HepG2 (cell line): ENCODE results near the gene KATNBL1. TPM values are rescaled to one million over a fixed set of nuclear protein-coding genes. Genes with fewer than 3 reads are reported as not detected.
"Not testable (repeated sequence)": the region's sequence is repeated elsewhere in the genome, so short reads cannot be mapped to it uniquely, and the experiment has no call there.

Experiments
- ATAC-seq: fragments of 200-7000 bp; cut with Tn5 transposase; 3 replicates; pipeline ENCODE4 v1.9.1; 2020; ENCODE audit warnings: mild to moderate bottlenecking, moderate library complexity
- BruUV-seq: library from RNA; stranded (reverse); fragments of 400-500 nt; replicated peaks from 2 replicates; lab custom pipeline; 2021; lab: Mats Ljungman, UMichigan
- CTCF ChIA-PET: fragments of 300-600 bp; formaldehyde crosslinking; extraction: SDS; loops from one replicate; lab custom pipeline; 2021; ENCODE audit warnings: low total read pairs, inconsistent platforms, low intra/inter-chr PET ratio; lab: Yijun Ruan, JAX
- POLR2A ChIA-PET: fragments of 350-600 bp; sonication (Branson Sonifier 250); formaldehyde crosslinking; loops from one replicate; lab custom pipeline; 2020; ENCODE audit warnings: antibody characterized with exemption, inconsistent platforms; lab: Yijun Ruan, JAX
- DNase-seq: peaks from one replicate; pipeline ENCODE4 v3.0.0-alpha.2; 2015; ENCODE audit warnings: low spot score
- FAIRE-seq: peaks from 3 replicates; lab custom pipeline; 2011; peaks lifted over from hg19 to GRCh38; lab: Jason Lieb, UNC
- H2AFZ ChIP-seq: one replicate; pipeline ENCODE4 v1.6.1; 2011; ENCODE audit warnings: low read length, inconsistent platforms
- H3K27ac ChIP-seq: fragments of 300-600 bp; 3 replicates; pipeline ENCODE4 v1.8.0; 2011; ENCODE audit warnings: mixed run types, mild to moderate bottlenecking, mixed read lengths, low read length, inconsistent platforms; ENCODE audit not compliant: insufficient read depth; ENCODE audit errors: extremely low read length
- H3K27me3 ChIP-seq, 2 experiments: fragments of 200-600 bp in 1 of 2; 2 replicates in 1 of 2; 3 replicates in 1 of 2; pipeline versions ENCODE4 v1.6.0 to v1.8.0; 2011; ENCODE audit warnings: low read length in 2 of 2, mild to moderate bottlenecking in 2 of 2, moderate library complexity in 2 of 2, inconsistent platforms in 1 of 2; ENCODE audit not compliant: insufficient read depth in 2 of 2, control insufficient read depth in 1 of 2
- H3K36me3 ChIP-seq, 2 experiments: fragments of 200-600 bp in 1 of 2; replicated peaks in 1 of 2; 2 replicates in 1 of 2; 3 replicates in 1 of 2; pipeline versions ENCODE4 v1.5.1 to v1.8.0; 2011; ENCODE audit warnings: low read length in 2 of 2, inconsistent platforms in 1 of 2; ENCODE audit not compliant: insufficient read depth in 2 of 2, control insufficient read depth in 1 of 2
- H3K4me1 ChIP-seq: 2 replicates; pipeline ENCODE4 v1.5.1; 2012; ENCODE audit warnings: low read length, inconsistent platforms; ENCODE audit not compliant: insufficient read depth
- H3K4me2 ChIP-seq: 2 replicates; pipeline ENCODE4 v1.6.0; 2011; ENCODE audit warnings: low read depth, low read length, inconsistent platforms
- H3K4me3 ChIP-seq, 3 experiments: fragments of 200-600 bp in 1 of 3; sonication (generic), shearing (Covaris generic) in 1 of 3; replicated peaks in 1 of 3; 2 replicates each; pipeline ENCODE4 v1.5.1; 2011 to 2016; ENCODE audit warnings: low read length in 3 of 3, inconsistent platforms in 2 of 3, low read depth in 2 of 3, mild to moderate bottlenecking in 2 of 3, control low read depth in 1 of 3, mixed read lengths in 1 of 3; ENCODE audit not compliant: insufficient read depth in 1 of 3
- H3K79me2 ChIP-seq: one replicate; pipeline ENCODE4 v1.6.1; 2011; ENCODE audit warnings: low read length, inconsistent platforms; ENCODE audit not compliant: insufficient read depth
- H3K9ac ChIP-seq: 2 replicates; pipeline ENCODE4 v1.6.0; 2011; ENCODE audit warnings: mild to moderate bottlenecking, low read depth, low read length, inconsistent platforms; ENCODE audit not compliant: insufficient read depth
- H3K9me3 ChIP-seq: 2 replicates; pipeline ENCODE4 v1.5.1; 2012; ENCODE audit warnings: mild to moderate bottlenecking, low read length
- H4K20me1 ChIP-seq: 2 replicates; pipeline ENCODE4 v1.6.0; 2011; ENCODE audit warnings: inconsistent platforms, mild to moderate bottlenecking, low read length, moderate library complexity; ENCODE audit not compliant: insufficient read depth
- ASH2L ChIP-seq: fragments of 300-600, 200-600 bp; sonication (generic); IDR thresholded peaks from 2 replicates; pipeline ENCODE4 v1.7.0; 2017; ENCODE audit warnings: low read depth, mild to moderate bottlenecking, moderate library complexity, mixed read lengths, low read length; ENCODE audit not compliant: insufficient read length
- ETV6 ChIP-seq: sonication (generic); formaldehyde crosslinking; conservative IDR thresholded peaks from 2 replicates; pipeline ENCODE4 v1.4.0; 2020; ENCODE audit warnings: missing genetic modification reagents
- MED13 ChIP-seq: sonication (generic); formaldehyde crosslinking; IDR thresholded peaks from 2 replicates; pipeline ENCODE4 v1.5.0; 2020; ENCODE audit warnings: missing genetic modification reagents
- MXD1 ChIP-seq: sonication (generic); formaldehyde crosslinking; IDR thresholded peaks from 2 replicates; pipeline ENCODE4 v1.4.0; 2020; ENCODE audit warnings: mild to moderate bottlenecking, missing genetic modification reagents
- NR3C1 ChIP-seq: sonication (generic); formaldehyde crosslinking; IDR thresholded peaks from 2 replicates; pipeline ENCODE4 v1.4.0; 2020; ENCODE audit warnings: missing genetic modification reagents
- TCF12 ChIP-seq, 2 experiments: fragments of 450-650 bp in 1 of 2; sonication (generic) in 1 of 2; formaldehyde crosslinking in 1 of 2; IDR thresholded peaks; 2 replicates each; pipeline versions ENCODE4 v1.6.1 to v1.8.0; 2017 to 2022; ENCODE audit warnings: antibody characterized with exemption in 1 of 2, mild to moderate bottlenecking in 1 of 2, missing genetic modification reagents in 1 of 2, moderate library complexity in 1 of 2
- YY1 ChIP-seq: IDR thresholded peaks from 2 replicates; pipeline ENCODE4 v1.6.1; 2011; ENCODE audit warnings: low read length, low read depth, moderate library complexity, mild to moderate bottlenecking; ENCODE audit not compliant: insufficient read depth, insufficient replicate concordance
- ZNF446 ChIP-seq: sonication (generic); formaldehyde crosslinking; IDR thresholded peaks from 2 replicates; pipeline ENCODE4 v1.5.0; 2020; ENCODE audit warnings: mild to moderate bottlenecking, missing genetic modification reagents
- ZNF724P ChIP-seq: sonication (generic); formaldehyde crosslinking; IDR thresholded peaks from 2 replicates; pipeline ENCODE4 v1.8.0; 2022; ENCODE audit warnings: missing genetic modification reagents, borderline replicate concordance
- WGBS: methylation state at CpG from one replicate; pipeline ENCODE4 v1.1.6; 2017; ENCODE audit warnings: low lambda C conversion rate; 5-methylcytosine and 5-hydroxymethylcytosine counted together
- in situ Hi-C: cut with HindIII; loops from 2 replicates; pipeline ENCODE4 v1.10.0; 2017; ENCODE audit warnings: low pct_unique_long_range_greater_than_20kb; ENCODE audit not compliant: extremely low pct_ligation_motif_present
- intact Hi-C: fragments of 100-400 bp; cut with micrococcal nuclease; formaldehyde crosslinking; loops from one replicate; pipeline ENCODE4 v1.10.0; 2022; ENCODE audit not compliant: unreplicated experiment
- polyA plus RNA-seq, 8 experiments: library from polyadenylated mRNA; depleted of rRNA in 3 of 8; stranded (reverse) in 7 of 8; unstranded in 1 of 8; fragments of >200 nt; fragmentation: Illumina TruSeq in 4 of 8; extraction: Trizol in 4 of 8; gene quantifications; 2 replicates each; pipeline versions ENCODE4 v1.2.1 to v1.2.3, GENCODE V29; 2011 to 2016; ENCODE audit warnings: low read depth in 4 of 8, missing spikeins in 1 of 8, mixed read lengths in 1 of 8; ENCODE audit not compliant: insufficient read depth in 1 of 8
- total RNA-seq, 5 experiments: library from RNA; depleted of rRNA; stranded (reverse); fragments of >200 nt; fragmentation: Illumina TruSeq; extraction: Trizol; gene quantifications; 2 replicates each; pipeline ENCODE4 v1.2.3, GENCODE V29; 2016; ENCODE audit warnings: low read depth in 1 of 5
- TF ChIP-seq, protein P1 (sequence below), 2 experiments: sonication (generic) in 1 of 2; formaldehyde crosslinking in 1 of 2; IDR thresholded peaks; 2 replicates each; pipeline versions ENCODE4 v1.4.0 to v1.6.1; 2018 to 2020; ENCODE audit warnings: missing genetic modification reagents in 2 of 2, borderline replicate concordance in 1 of 2, low read depth in 1 of 2, mild to moderate bottlenecking in 1 of 2, missing biosample characterization in 1 of 2
- TF ChIP-seq, protein P2 (sequence below): sonication (generic); formaldehyde crosslinking; IDR thresholded peaks from 2 replicates; pipeline ENCODE4 v1.4.0; 2020; ENCODE audit warnings: missing genetic modification reagents, borderline replicate concordance

The KATNBL1 gene
- total and polyA plus RNA-seq, 2 of the 13 experiments (the other 11 are each of a cell fraction or from before 2014, with no cell fraction given): 23.4 to 42.8 TPM

GRCh38 chr15:34203305-34203704 is 6.6 kb downstream of the KATNBL1 start:
- Histone ChIP-seq H3K4me3 (no peak overlapping the region), H3K9ac (no peak overlapping the region), H3K79me2 (peaks cover 39% of the 10 kb centered on the region), H3K4me1 (peaks cover 10% of the 10 kb centered on the region), H3K27me3 (no peaks in the 10 kb centered on the region), H3K36me3 (no peaks in the 10 kb centered on the region; a peak in 1 of 5 replicates), H3K4me2 (no peak overlapping the region), H3K9me3 (no peaks in the 10 kb centered on the region), H2AFZ (no peak overlapping the region), H4K20me1 (no peaks in the 10 kb centered on the region), H3K27ac (no peak overlapping the region)
- ChIA-PET POLR2A (interaction anchor here (0.8 kb wide), 1 partner anchor 102 kb away, joined by 3 read pairs; the partner anchor contains the start of genes EMC7 and PGBD4), CTCF (no interaction called here)
- whole genome bisulfite sequencing: 98% methylated on average over 1 of the region's 1 CpG
- in situ Hi-C loops (no loop called here), intact Hi-C loops (no loop called here)
- ATAC-seq (no peak), FAIRE-seq (no peak), DNase-seq (no peak)
- no peak for TF ChIP-seq MED13
- no peak for TF ChIP-seq TCF12 (IDR thresholded peaks at IDR 0.05)
- no peak for TF ChIP-seq TCF12 (CRISPR knock-in tag; IDR thresholded peaks at IDR 0.05)
- TF ChIP-seq, protein P1, sequence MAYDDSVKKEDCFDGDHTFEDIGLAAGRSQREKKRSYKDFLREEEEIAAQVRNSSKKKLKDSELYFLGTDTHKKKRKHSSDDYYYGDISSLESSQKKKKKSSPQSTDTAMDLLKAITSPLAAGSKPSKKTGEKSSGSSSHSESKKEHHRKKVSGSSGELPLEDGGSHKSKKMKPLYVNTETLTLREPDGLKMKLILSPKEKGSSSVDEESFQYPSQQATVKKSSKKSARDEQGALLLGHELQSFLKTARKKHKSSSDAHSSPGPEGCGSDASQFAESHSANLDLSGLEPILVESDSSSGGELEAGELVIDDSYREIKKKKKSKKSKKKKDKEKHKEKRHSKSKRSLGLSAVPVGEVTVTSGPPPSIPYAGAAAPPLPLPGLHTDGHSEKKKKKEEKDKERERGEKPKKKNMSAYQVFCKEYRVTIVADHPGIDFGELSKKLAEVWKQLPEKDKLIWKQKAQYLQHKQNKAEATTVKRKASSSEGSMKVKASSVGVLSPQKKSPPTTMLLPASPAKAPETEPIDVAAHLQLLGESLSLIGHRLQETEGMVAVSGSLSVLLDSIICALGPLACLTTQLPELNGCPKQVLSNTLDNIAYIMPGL (CRISPR knock-in tag; IDR thresholded peaks at IDR 0.05; ENCODE audit: borderline replicate concordance in 1 of 2, low read depth in 1 of 2): no peak
- no peak for TF ChIP-seq MXD1
- TF ChIP-seq ZNF724P (CRISPR knock-in tag): no peak
- no peak for TF ChIP-seq ASH2L
- TF ChIP-seq YY1: no peak
- TF ChIP-seq, protein P2, sequence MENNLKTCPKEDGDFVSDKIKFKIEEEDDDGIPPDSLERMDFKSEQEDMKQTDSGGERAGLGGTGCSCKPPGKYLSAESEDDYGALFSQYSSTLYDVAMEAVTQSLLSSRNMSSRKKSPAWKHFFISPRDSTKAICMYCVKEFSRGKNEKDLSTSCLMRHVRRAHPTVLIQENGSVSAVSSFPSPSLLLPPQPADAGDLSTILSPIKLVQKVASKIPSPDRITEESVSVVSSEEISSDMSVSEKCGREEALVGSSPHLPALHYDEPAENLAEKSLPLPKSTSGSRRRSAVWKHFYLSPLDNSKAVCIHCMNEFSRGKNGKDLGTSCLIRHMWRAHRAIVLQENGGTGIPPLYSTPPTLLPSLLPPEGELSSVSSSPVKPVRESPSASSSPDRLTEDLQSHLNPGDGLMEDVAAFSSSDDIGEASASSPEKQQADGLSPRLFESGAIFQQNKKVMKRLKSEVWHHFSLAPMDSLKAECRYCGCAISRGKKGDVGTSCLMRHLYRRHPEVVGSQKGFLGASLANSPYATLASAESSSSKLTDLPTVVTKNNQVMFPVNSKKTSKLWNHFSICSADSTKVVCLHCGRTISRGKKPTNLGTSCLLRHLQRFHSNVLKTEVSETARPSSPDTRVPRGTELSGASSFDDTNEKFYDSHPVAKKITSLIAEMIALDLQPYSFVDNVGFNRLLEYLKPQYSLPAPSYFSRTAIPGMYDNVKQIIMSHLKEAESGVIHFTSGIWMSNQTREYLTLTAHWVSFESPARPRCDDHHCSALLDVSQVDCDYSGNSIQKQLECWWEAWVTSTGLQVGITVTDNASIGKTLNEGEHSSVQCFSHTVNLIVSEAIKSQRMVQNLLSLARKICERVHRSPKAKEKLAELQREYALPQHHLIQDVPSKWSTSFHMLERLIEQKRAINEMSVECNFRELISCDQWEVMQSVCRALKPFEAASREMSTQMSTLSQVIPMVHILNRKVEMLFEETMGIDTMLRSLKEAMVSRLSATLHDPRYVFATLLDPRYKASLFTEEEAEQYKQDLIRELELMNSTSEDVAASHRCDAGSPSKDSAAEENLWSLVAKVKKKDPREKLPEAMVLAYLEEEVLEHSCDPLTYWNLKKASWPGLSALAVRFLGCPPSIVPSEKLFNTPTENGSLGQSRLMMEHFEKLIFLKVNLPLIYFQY (CRISPR knock-in tag): no peak
- TF ChIP-seq ETV6: no peak
- TF ChIP-seq NR3C1 (CRISPR knock-in tag): no peak
- TF ChIP-seq ZNF446: no peak
- BruUV-seq: no TSS peak

DNA sequence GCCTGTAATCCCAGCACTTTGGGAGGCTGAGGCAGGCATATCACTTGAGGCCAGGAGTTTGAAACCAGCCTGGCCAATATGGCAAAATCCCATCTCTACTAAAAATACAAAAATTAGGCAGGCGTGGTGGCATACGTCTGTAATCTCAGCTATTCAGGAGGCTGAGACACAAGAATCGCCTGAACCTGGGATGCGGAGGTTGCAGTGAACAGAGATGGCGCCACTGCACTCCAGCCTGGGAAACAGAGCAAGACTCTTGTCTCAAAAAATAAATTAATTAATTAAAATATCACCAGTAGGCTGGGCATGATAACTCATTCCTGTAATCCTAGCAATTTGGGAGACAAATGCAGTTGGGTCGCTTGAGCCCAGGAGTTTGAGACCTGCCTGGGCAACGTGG is 16.6 kb downstream of the KATNBL1 start:
- FAIRE-seq, H3K4me1 ChIP-seq, H3K36me3 ChIP-seq, H3K4me2 ChIP-seq, BruUV-seq, in situ Hi-C loops, DNase-seq, H3K27ac ChIP-seq, H3K9me3 ChIP-seq, H3K27me3 ChIP-seq, POLR2A ChIA-PET, H2AFZ ChIP-seq, ATAC-seq, H3K4me3 ChIP-seq, H3K9ac ChIP-seq, CTCF ChIA-PET, H4K20me1 ChIP-seq, intact Hi-C loops: not testable (repeated sequence)
- 79% methylated on average over 7 of the region's 7 CpGs for WGBS
- peaks cover 31% of the 10 kb centered on the region for H3K79me2 ChIP-seq
